Measurements from ENCODE around the gene EMSY.
"Not testable (repeated sequence)": the region's sequence is repeated elsewhere in the genome, so short reads cannot be mapped to it uniquely, and the experiment has no call there.

Gene EMSY

GRCh38 chr11:76589477-76589876, 144.7 kb downstream of the EMSY start:
- in situ Hi-C loops (cut with HindIII; ENCODE audit: low sequenced_read_pairs), result no loop called here
- TF ChIP-seq CTCF (IDR thresholded peaks at IDR 0.05; ENCODE audit: low read depth, low read length), result no peak
- H3K4me3 ChIP-seq (ENCODE audit: low read depth, low read length), result no peak overlapping the region
- DNase-seq (ENCODE audit: low read depth, low spot score), result no peak

- in situ Hi-C loops (cut with HindIII; ENCODE audit: low sequenced_read_pairs), result no loop called here
- DNase-seq (ENCODE audit: low read depth, low spot score), result no peak
- TF ChIP-seq CTCF (IDR thresholded peaks at IDR 0.05; ENCODE audit: low read depth, low read length), result no peak
Measured at GRCh38 chr11:76589964-76590950, 145.4 kb downstream of the EMSY start.

GRCh38 chr11:76591416-76591815, 146.6 kb downstream of the EMSY start:
- no peak for TF ChIP-seq CTCF (IDR thresholded peaks at IDR 0.05; ENCODE audit: low read depth, low read length)
- in situ Hi-C loops (cut with HindIII; ENCODE audit: low sequenced_read_pairs), result no loop called here
- H3K4me3 ChIP-seq (ENCODE audit: low read depth, low read length), result no peak overlapping the region
- no peak for DNase-seq (ENCODE audit: low read depth, low spot score)

More at GRCh38 chr11:76589964-76590950, 145.4 kb downstream of the EMSY start:
- no peak overlapping the region for H3K4me3 ChIP-seq (ENCODE audit: low read depth, low read length)

GRCh38 chr11:76592025-76592914, 147.5 kb downstream of the EMSY start:
- in situ Hi-C loops (cut with HindIII; ENCODE audit: low sequenced_read_pairs), result no loop called here
- TF ChIP-seq CTCF (IDR thresholded peaks at IDR 0.05; ENCODE audit: low read depth, low read length), result no peak
- DNase-seq (ENCODE audit: low read depth, low spot score), result no peak
- H3K4me3 ChIP-seq (ENCODE audit: low read depth, low read length), result no peak overlapping the region

- no peak for TF ChIP-seq CTCF (IDR thresholded peaks at IDR 0.05; ENCODE audit: low read depth, low read length)
- no peak overlapping the region for H3K4me3 ChIP-seq (ENCODE audit: low read depth, low read length)
- no peak for DNase-seq (ENCODE audit: low read depth, low spot score)
- in situ Hi-C loops (cut with HindIII; ENCODE audit: low sequenced_read_pairs), result no loop called here
Measured at GRCh38 chr11:76592961-76593360, 148.1 kb downstream of the EMSY start.

- in situ Hi-C loops (cut with HindIII; ENCODE audit: low sequenced_read_pairs); H3K4me3 ChIP-seq (ENCODE audit: low read depth, low read length); DNase-seq (ENCODE audit: low read depth, low spot score): not testable (repeated sequence)
Measured at GRCh38 chr11:76595091-76595490, 150.3 kb downstream of the EMSY start.
